Tibial nerve (tissue), 4 donors: ENCODE data around the gene YIF1A. TPM values are rescaled to one million over a fixed set of nuclear protein-coding genes. Genes with fewer than 3 reads are reported as not detected.

Experiments used
- DNase-seq, 2 donors: peaks; one replicate each; pipeline ENCODE4 v3.0.0-alpha.2; 2019; ENCODE audit warnings: low spot score in 2 of 2
- H3K27ac ChIP-seq, 4 donors: fragments of 200-600 bp; sonication (generic) in 3 of 4; one replicate each; pipeline ENCODE4 v1.5.1; 2017 to 2019; ENCODE audit warnings: mild to moderate bottlenecking in 1 of 4
- H3K27me3 ChIP-seq, 2 donors: fragments of 200-600 bp; sonication (generic) in 1 of 2; one replicate each; pipeline versions ENCODE4 v1.5.1 to v1.6.0; 2017 to 2019
- H3K36me3 ChIP-seq, 3 donors: fragments of 200-600 bp; sonication (generic); one replicate each; pipeline ENCODE4 v1.5.1; 2018 to 2019
- H3K4me1 ChIP-seq, 4 donors: fragments of 200-600 bp; sonication (generic) in 3 of 4; one replicate each; pipeline ENCODE4 v1.5.1; 2017 to 2019
- H3K4me3 ChIP-seq, 4 donors: fragments of 200-600 bp; sonication (generic) in 3 of 4; one replicate each; pipeline ENCODE4 v1.5.1; 2017 to 2019; ENCODE audit warnings: mild to moderate bottlenecking in 1 of 4, moderate library complexity in 1 of 4
- H3K9me3 ChIP-seq, 4 donors: fragments of 200-600 bp; sonication (generic) in 3 of 4; one replicate each; pipeline ENCODE4 v1.5.1; 2017 to 2019
- CTCF ChIP-seq, 5 experiments: fragments of 200-600 bp in 3 of 5; fragments of 450-650 bp in 2 of 5; sonication (generic) in 3 of 5; IDR thresholded peaks; one replicate each; pipeline ENCODE4 v1.5.1; 2016 to 2019; ENCODE audit warnings: antibody characterized with exemption in 5 of 5, mild to moderate bottlenecking in 3 of 5, moderate library complexity in 2 of 5
- EP300 ChIP-seq, 2 donors: sonication (generic); formaldehyde crosslinking; IDR thresholded peaks; one replicate each; pipeline ENCODE4 v1.6.1; 2017; ENCODE audit warnings: antibody characterized with exemption in 2 of 2, mild to moderate bottlenecking in 1 of 2
- POLR2A ChIP-seq, 2 donors: fragments of 450-650 bp; IDR thresholded peaks; one replicate each; pipeline ENCODE4 v1.6.1; 2017; ENCODE audit warnings: antibody characterized with exemption in 2 of 2, mild to moderate bottlenecking in 2 of 2, moderate library complexity in 2 of 2
- WGBS, 2 donors: methylation state at CpG; one replicate each; pipeline ENCODE4 v1.1.5; 2018; 5-methylcytosine and 5-hydroxymethylcytosine counted together
- total RNA-seq, 4 donors: library from RNA; depleted of rRNA; stranded (reverse); fragments of >200 nt; gene quantifications; one replicate each; pipeline ENCODE4 v1.1.0, GENCODE V29; 2016

YIF1A gene
- total RNA-seq, 4 donors from 2014 or later: 76.0 to 143 (median 90.6) TPM

- Histone ChIP-seq H3K4me1 (peaks cover 0 to 45% (median 25%) of the 10 kb centered on the region in 4 donors), H3K27me3 (peaks cover 0 to 37% of the 10 kb centered on the region in 2 donors), H3K27ac (no peak overlapping the region), H3K36me3 (peaks cover 0 to 5% (median 0%) of the 10 kb centered on the region in 3 donors), H3K9me3 (no peaks in the 10 kb centered on the region), H3K4me3 (no peak overlapping the region)
- 19% methylated on average over 9 to 16 of the region's 16 CpGs for WGBS, 2 donors
- TF ChIP-seq POLR2A (IDR thresholded peaks at IDR 0.05) (no peak), EP300 (IDR thresholded peaks at IDR 0.05) (no peak), CTCF (IDR thresholded peaks at IDR 0.05) (no peak)
- no peak for DNase-seq
These were observed 2.4 kb upstream of the YIF1A start for GRCh38 chr11:66291303-66291705.

- DNase-seq: no peak
- H3K27ac ChIP-seq: no peak overlapping the region
- H3K36me3 ChIP-seq: peaks cover 0 to 13% (median 0%) of the 10 kb centered on the region in 3 donors
- TF ChIP-seq POLR2A (IDR thresholded peaks at IDR 0.05) (no peak), CTCF (IDR thresholded peaks at IDR 0.05) (no peak), EP300 (IDR thresholded peaks at IDR 0.05) (no peak)
- 73% methylated on average over 2 of the region's 2 CpGs for WGBS, 2 donors
- H3K4me1 ChIP-seq: peaks cover 0 to 55% (median 25%) of the 10 kb centered on the region in 4 donors
- H3K27me3 ChIP-seq: peaks cover 0 to 37% of the 10 kb centered on the region in 2 donors
- no peak overlapping the region for H3K4me3 ChIP-seq
- no peaks in the 10 kb centered on the region for H3K9me3 ChIP-seq
These were observed 1.3 kb upstream of the YIF1A start for GRCh38 chr11:66290330-66290621.

GRCh38 chr11:66289548-66290329, 796 bp upstream of the YIF1A start:
- DNase-seq: peak; percentile 43 to 64
- Histone ChIP-seq H3K36me3 (peaks cover 0 to 19% (median 0%) of the 10 kb centered on the region in 3 donors), H3K27me3 (peaks cover 0 to 37% of the 10 kb centered on the region in 2 donors), H3K4me1 (peaks cover 0 to 60% (median 25%) of the 10 kb centered on the region in 4 donors), H3K9me3 (no peaks in the 10 kb centered on the region), H3K27ac (peak overlapping the region; percentile 90 to 97 (median 94)), H3K4me3 (peak overlapping the region; percentile 63 to 88 (median 83))
- 10% methylated on average over 34 to 35 of the region's 36 CpGs for WGBS, 2 donors
- no peak for TF ChIP-seq CTCF (IDR thresholded peaks at IDR 0.05)
- TF ChIP-seq POLR2A (IDR thresholded peaks at IDR 0.05): no peak
- TF ChIP-seq EP300 (IDR thresholded peaks at IDR 0.05): no peak

GRCh38 chr11:66287889-66288670, 863 bp downstream of the YIF1A start:
- peak overlapping the region; percentile 90 to 97 (median 96) for H3K27ac ChIP-seq
- peaks cover 0 to 33% (median 0%) of the 10 kb centered on the region in 3 donors for H3K36me3 ChIP-seq
- TF ChIP-seq CTCF (IDR thresholded peaks at IDR 0.05) (no peak), POLR2A (IDR thresholded peaks at IDR 0.05) (no peak), EP300 (IDR thresholded peaks at IDR 0.05) (no peak)
- H3K27me3 ChIP-seq: peaks cover 0 to 22% of the 10 kb centered on the region in 2 donors
- H3K4me3 ChIP-seq: peak overlapping the region; percentile 65 to 88 (median 83)
- H3K4me1 ChIP-seq: peaks cover 0 to 63% (median 25%) of the 10 kb centered on the region in 4 donors
- no peak for DNase-seq
- no peaks in the 10 kb centered on the region for H3K9me3 ChIP-seq
- WGBS, 2 donors: 31 to 36% methylated on average over 20 of the region's 20 CpGs
